DOHH2 (cell line): ENCODE data around the gene IRF9.

ENCODE experiments used
- H3F3A ChIP-seq: fragments of 200-600 bp; sonication (generic), shearing (Covaris generic); 2 replicates; pipeline ENCODE4 v1.6.0; 2016; ENCODE audit warnings: antibody characterized with exemption, mild to moderate bottlenecking; ENCODE audit not compliant: control insufficient read depth, insufficient read depth
- H3K27ac ChIP-seq: fragments of 200-600 bp; sonication (generic); 2 replicates; pipeline ENCODE4 v1.5.1; 2014; ENCODE audit warnings: low read depth, mild to moderate bottlenecking, low read length, moderate library complexity
- H3K27me3 ChIP-seq: fragments of 200-600 bp; sonication (generic); 2 replicates; pipeline ENCODE4 v1.6.1; 2014; ENCODE audit warnings: mild to moderate bottlenecking, low read length, mixed read lengths; ENCODE audit not compliant: control insufficient read depth
- H3K36me3 ChIP-seq: fragments of 200-600 bp; sonication (generic); 2 replicates; pipeline ENCODE4 v1.6.1; 2014; ENCODE audit warnings: mild to moderate bottlenecking, low read length, moderate library complexity, mixed read lengths; ENCODE audit not compliant: control insufficient read depth
- H3K4me1 ChIP-seq: fragments of 200-600 bp; sonication (generic); 2 replicates; pipeline ENCODE4 v1.6.1; 2014; ENCODE audit warnings: mild to moderate bottlenecking, low read length, mixed read lengths; ENCODE audit not compliant: control insufficient read depth
- H3K4me2 ChIP-seq: fragments of 200-600 bp; sonication (generic); 2 replicates; pipeline ENCODE4 v1.6.0; 2014; ENCODE audit warnings: mild to moderate bottlenecking, low read length, moderate library complexity
- H3K4me3 ChIP-seq: fragments of 200-600 bp; sonication (generic); 2 replicates; pipeline ENCODE4 v1.5.1; 2014; ENCODE audit warnings: mild to moderate bottlenecking, low read length, mixed read lengths
- H3K79me2 ChIP-seq: fragments of 200-600 bp; sonication (generic); 2 replicates; pipeline ENCODE4 v1.6.1; 2014; ENCODE audit warnings: mild to moderate bottlenecking, low read length, mixed read lengths; ENCODE audit not compliant: control insufficient read depth
- H3K9me2 ChIP-seq: fragments of 200-600 bp; sonication (generic); replicated peaks from 2 replicates; pipeline ENCODE4 v1.6.1; 2014; ENCODE audit warnings: mild to moderate bottlenecking, low read length, mixed read lengths; ENCODE audit not compliant: control insufficient read depth
- H3K9me3 ChIP-seq: fragments of 200-600 bp; sonication (generic); 2 replicates; pipeline ENCODE4 v1.6.1; 2014; ENCODE audit warnings: antibody characterized with exemption, low read length, mixed read lengths; ENCODE audit not compliant: control insufficient read depth, insufficient read depth
- H4K20me1 ChIP-seq: fragments of 200-600 bp; sonication (generic); 2 replicates; pipeline ENCODE4 v1.6.0; 2014; ENCODE audit warnings: low read depth, mild to moderate bottlenecking, antibody characterized with exemption, low read length, moderate library complexity; ENCODE audit not compliant: control insufficient read depth, insufficient read depth
- EZH2phosphoT487 ChIP-seq: fragments of 200-600 bp; sonication (generic); IDR thresholded peaks from 2 replicates; pipeline ENCODE4 v1.6.1; 2017; ENCODE audit warnings: borderline replicate concordance, mild to moderate bottlenecking, antibody characterized with exemption, low read length, moderate library complexity, mixed read lengths
- TF ChIP-seq, protein P1 (sequence below): fragments of 200-600 bp; sonication (generic); IDR thresholded peaks from one replicate; pipeline ENCODE4 v1.5.1; 2014; ENCODE audit warnings: antibody characterized with exemption, mild to moderate bottlenecking, low read depth, low read length; ENCODE audit not compliant: poor library complexity, severe bottlenecking

The IRF9 gene

DNA sequence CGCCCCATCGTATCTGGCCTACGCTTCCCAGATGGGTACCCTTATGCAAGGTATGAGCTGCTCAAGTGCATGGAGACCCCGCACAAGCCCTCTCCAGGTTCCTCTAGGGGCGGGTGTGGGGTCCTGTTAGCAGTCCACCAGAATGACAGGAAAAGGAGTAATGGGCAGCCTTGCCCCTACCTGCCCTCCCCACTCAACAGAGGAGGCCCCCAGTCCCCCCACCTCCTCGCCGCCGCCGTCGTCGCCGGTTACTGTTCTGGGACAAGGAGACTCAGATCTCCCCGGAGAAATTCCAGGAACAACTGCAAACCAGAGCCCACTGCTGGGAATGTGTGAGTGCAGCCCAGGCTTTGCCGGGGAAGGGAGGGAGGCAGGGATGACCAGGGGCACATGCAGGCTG, 16.8 kb downstream of the IRF9 start:
- TF ChIP-seq, protein P1, sequence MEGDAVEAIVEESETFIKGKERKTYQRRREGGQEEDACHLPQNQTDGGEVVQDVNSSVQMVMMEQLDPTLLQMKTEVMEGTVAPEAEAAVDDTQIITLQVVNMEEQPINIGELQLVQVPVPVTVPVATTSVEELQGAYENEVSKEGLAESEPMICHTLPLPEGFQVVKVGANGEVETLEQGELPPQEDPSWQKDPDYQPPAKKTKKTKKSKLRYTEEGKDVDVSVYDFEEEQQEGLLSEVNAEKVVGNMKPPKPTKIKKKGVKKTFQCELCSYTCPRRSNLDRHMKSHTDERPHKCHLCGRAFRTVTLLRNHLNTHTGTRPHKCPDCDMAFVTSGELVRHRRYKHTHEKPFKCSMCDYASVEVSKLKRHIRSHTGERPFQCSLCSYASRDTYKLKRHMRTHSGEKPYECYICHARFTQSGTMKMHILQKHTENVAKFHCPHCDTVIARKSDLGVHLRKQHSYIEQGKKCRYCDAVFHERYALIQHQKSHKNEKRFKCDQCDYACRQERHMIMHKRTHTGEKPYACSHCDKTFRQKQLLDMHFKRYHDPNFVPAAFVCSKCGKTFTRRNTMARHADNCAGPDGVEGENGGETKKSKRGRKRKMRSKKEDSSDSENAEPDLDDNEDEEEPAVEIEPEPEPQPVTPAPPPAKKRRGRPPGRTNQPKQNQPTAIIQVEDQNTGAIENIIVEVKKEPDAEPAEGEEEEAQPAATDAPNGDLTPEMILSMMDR = no peak
- Histone ChIP-seq H3K27me3 (no peaks in the 10 kb centered on the region), H3K9me3 (no peaks in the 10 kb centered on the region), H3K4me1 (no peaks in the 10 kb centered on the region), H3K79me2 (no peaks in the 10 kb centered on the region), H3K36me3 (peaks cover 50% of the 10 kb centered on the region), H3K27ac (no peak overlapping the region), H3K4me3 (no peak overlapping the region), H3K4me2 (no peak overlapping the region), H3F3A (peaks cover 5% of the 10 kb centered on the region; the same call in 1 of the 2 replicates), H3K9me2 (no peaks in the 10 kb centered on the region), H4K20me1 (no peaks in the 10 kb centered on the region)

DNA sequence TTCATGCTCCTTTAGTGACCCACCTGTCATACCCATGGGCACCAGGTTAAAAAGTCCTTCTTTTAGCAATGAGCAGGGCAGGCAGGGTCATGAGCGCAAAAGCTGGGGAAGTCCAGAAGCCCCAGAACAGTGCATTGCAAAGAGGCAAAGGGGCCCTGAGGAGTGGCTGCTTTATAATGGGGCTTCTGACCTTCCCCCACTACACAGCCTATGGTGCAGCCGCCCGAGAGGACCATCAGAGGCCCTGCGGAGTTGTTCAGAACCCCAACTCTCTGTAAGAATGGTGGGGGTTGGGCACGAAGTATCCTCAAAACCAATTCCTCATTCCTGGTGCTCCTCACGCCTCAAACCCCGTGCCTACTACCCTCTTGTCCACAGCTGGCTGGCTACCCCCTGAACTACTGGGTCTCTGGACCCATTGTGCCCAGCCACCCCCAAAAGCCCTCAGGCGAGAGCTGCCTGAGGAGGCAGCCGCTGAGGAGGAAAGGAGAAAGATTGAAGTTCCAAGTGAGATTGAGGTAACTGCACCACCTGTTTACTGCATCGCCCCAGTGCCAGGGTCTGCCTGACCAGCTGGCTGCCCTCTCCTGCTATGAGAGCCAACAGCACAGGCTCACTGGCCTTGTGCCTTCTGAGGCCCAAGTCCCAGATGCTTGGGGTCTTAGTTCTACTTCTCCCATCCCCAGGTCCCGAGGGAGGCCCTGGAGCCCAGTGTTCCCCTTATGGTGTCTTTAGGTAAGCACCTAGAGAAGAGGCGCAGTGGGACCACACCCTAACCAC, 17.5 kb downstream of the IRF9 start:
- H3K36me3 ChIP-seq = peaks cover 57% of the 10 kb centered on the region

DNA sequence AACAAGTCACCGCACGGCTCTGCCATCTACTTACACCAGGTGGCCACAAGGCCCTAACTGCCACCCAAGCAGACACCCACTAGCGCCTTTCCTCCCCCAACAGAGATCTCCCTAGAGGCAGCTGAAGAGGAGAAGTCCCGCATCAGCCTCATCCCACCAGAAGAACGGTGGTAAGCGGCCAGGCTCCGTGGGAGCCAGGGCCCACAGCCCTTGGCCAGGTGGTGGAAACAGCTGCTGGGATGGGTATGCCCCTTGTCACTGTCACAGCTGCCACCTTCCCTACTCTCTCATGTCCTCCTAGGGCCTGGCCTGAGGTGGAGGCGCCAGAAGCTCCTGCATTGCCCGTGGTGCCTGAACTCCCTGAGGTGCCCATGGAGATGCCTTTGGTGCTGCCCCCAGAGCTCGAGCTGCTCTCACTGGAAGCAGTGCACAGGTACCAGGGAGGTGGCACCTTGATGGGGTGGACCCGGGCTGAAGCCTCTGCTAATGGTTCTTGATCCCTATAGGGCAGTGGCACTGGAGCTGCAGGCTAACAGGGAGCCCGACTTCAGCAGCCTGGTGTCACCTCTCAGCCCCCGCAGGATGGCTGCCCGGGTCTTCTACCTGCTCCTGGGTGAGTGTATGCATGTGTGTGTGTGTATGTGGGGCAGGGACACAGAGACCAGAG, 18.4 kb downstream of the IRF9 start:
- Histone ChIP-seq H3K36me3 (peaks cover 64% of the 10 kb centered on the region), H3K27ac (no peak overlapping the region)

More for the DNA sequence above, 17.5 kb downstream of the IRF9 start:
- H3K4me2 ChIP-seq = no peak overlapping the region
- H3K9me3 ChIP-seq = no peaks in the 10 kb centered on the region
- peaks cover 5% of the 10 kb centered on the region; the same call in 1 of the 2 replicates for H3F3A ChIP-seq
- TF ChIP-seq EZH2phosphoT487 = no peak
- H3K4me3 ChIP-seq = no peak overlapping the region
- H3K27me3 ChIP-seq = no peaks in the 10 kb centered on the region
- no peak overlapping the region for H3K27ac ChIP-seq
- no peaks in the 10 kb centered on the region for H4K20me1 ChIP-seq
- H3K4me1 ChIP-seq = no peaks in the 10 kb centered on the region
- no peaks in the 10 kb centered on the region for H3K79me2 ChIP-seq
- H3K9me2 ChIP-seq = no peaks in the 10 kb centered on the region

More for the DNA sequence above, 18.4 kb downstream of the IRF9 start:
- H3K4me2 ChIP-seq = no peak overlapping the region
- H3F3A ChIP-seq = peaks cover 5% of the 10 kb centered on the region; the same call in 1 of the 2 replicates
- H3K9me2 ChIP-seq = no peaks in the 10 kb centered on the region
- H3K27me3 ChIP-seq = no peaks in the 10 kb centered on the region
- no peaks in the 10 kb centered on the region for H3K4me1 ChIP-seq
- no peaks in the 10 kb centered on the region for H3K9me3 ChIP-seq
- TF ChIP-seq, protein P1 = no peak
- TF ChIP-seq EZH2phosphoT487 = no peak
- no peaks in the 10 kb centered on the region for H4K20me1 ChIP-seq
- H3K4me3 ChIP-seq = no peak overlapping the region
- H3K79me2 ChIP-seq = no peaks in the 10 kb centered on the region
